HL-60 (cell line): ENCODE results near the gene AGPAT1.

ENCODE experiments used
- DNase-seq, 2 experiments: peaks; one replicate each; pipeline ENCODE4 v3.0.0-alpha.2; 2010 to 2020; ENCODE audit warnings: low read depth in 1 of 2, low spot score in 1 of 2
- H3K27ac ChIP-seq: fragments of 250-450 bp; sonication (Bioruptor Pico); replicated peaks from 2 replicates; pipeline ENCODE4 v1.5.1; 2020; ENCODE audit warnings: mild to moderate bottlenecking, moderate library complexity
- H3K27me3 ChIP-seq: fragments of 250-450 bp; sonication (Bioruptor Pico); 2 replicates; pipeline ENCODE4 v1.5.1; 2021; ENCODE audit warnings: mild to moderate bottlenecking, moderate library complexity; ENCODE audit not compliant: insufficient read depth, poor library complexity, severe bottlenecking
- H3K4me3 ChIP-seq: replicated peaks from 2 replicates; pipeline ENCODE4 v1.5.1; 2011; ENCODE audit warnings: mild to moderate bottlenecking, control low read depth, low read length; ENCODE audit not compliant: insufficient read depth
- GABPA ChIP-seq: IDR thresholded peaks from 2 replicates; pipeline ENCODE4 v1.6.1; 2012; ENCODE audit warnings: low read depth
- POLR2AphosphoS5 ChIP-seq: IDR thresholded peaks from 2 replicates; pipeline ENCODE4 v1.6.1; 2012; ENCODE audit warnings: low read depth
- SPI1 ChIP-seq: IDR thresholded peaks from 2 replicates; pipeline ENCODE4 v1.6.1; 2012; ENCODE audit warnings: low read depth, mild to moderate bottlenecking, borderline replicate concordance
- TF ChIP-seq, protein P1 (sequence below): IDR thresholded peaks from 2 replicates; pipeline ENCODE4 v1.6.1; 2012; ENCODE audit warnings: low read depth; ENCODE audit not compliant: insufficient replicate concordance
- TF ChIP-seq, protein P2 (sequence below): IDR thresholded peaks from one replicate; pipeline ENCODE4 v1.5.1; 2011; ENCODE audit warnings: low read length, control low read depth, inconsistent platforms; ENCODE audit not compliant: insufficient read depth

AGPAT1 gene

DNA sequence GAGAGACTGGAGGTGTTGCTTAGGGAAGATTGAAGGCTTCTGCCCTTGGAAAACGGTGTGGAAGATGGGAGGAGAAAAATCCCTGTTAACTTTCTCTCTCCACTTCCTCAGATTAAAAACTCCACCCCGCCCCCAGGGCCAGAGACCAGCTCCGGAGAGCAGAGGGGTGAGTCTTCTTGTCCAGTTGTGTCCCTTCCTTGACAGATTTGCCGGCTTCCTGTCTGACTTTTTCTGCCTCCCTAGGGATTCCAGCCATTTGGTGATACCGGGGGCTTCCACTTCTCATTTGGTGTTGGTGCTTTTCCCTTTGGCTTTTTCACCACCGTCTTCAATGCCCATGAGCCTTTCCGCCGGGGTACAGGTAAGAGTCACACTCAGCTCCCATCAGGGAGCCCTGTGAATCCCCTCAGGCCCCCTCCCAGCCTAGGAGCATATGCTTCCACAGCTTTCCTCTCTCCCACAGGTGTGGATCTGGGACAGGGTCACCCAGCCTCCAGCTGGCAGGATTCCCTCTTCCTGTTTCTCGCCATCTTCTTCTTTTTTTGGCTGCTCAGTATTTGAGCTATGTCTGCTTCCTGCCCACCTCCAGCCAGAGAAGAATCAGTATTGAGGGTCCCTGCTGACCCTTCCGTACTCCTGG, 4.0 kb upstream of the AGPAT1 start:
- TF ChIP-seq, protein P1, sequence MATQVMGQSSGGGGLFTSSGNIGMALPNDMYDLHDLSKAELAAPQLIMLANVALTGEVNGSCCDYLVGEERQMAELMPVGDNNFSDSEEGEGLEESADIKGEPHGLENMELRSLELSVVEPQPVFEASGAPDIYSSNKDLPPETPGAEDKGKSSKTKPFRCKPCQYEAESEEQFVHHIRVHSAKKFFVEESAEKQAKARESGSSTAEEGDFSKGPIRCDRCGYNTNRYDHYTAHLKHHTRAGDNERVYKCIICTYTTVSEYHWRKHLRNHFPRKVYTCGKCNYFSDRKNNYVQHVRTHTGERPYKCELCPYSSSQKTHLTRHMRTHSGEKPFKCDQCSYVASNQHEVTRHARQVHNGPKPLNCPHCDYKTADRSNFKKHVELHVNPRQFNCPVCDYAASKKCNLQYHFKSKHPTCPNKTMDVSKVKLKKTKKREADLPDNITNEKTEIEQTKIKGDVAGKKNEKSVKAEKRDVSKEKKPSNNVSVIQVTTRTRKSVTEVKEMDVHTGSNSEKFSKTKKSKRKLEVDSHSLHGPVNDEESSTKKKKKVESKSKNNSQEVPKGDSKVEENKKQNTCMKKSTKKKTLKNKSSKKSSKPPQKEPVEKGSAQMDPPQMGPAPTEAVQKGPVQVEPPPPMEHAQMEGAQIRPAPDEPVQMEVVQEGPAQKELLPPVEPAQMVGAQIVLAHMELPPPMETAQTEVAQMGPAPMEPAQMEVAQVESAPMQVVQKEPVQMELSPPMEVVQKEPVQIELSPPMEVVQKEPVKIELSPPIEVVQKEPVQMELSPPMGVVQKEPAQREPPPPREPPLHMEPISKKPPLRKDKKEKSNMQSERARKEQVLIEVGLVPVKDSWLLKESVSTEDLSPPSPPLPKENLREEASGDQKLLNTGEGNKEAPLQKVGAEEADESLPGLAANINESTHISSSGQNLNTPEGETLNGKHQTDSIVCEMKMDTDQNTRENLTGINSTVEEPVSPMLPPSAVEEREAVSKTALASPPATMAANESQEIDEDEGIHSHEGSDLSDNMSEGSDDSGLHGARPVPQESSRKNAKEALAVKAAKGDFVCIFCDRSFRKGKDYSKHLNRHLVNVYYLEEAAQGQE: no peak
- TF ChIP-seq SPI1 (no peak), POLR2AphosphoS5 (no peak), GABPA (no peak)
- TF ChIP-seq, protein P2, sequence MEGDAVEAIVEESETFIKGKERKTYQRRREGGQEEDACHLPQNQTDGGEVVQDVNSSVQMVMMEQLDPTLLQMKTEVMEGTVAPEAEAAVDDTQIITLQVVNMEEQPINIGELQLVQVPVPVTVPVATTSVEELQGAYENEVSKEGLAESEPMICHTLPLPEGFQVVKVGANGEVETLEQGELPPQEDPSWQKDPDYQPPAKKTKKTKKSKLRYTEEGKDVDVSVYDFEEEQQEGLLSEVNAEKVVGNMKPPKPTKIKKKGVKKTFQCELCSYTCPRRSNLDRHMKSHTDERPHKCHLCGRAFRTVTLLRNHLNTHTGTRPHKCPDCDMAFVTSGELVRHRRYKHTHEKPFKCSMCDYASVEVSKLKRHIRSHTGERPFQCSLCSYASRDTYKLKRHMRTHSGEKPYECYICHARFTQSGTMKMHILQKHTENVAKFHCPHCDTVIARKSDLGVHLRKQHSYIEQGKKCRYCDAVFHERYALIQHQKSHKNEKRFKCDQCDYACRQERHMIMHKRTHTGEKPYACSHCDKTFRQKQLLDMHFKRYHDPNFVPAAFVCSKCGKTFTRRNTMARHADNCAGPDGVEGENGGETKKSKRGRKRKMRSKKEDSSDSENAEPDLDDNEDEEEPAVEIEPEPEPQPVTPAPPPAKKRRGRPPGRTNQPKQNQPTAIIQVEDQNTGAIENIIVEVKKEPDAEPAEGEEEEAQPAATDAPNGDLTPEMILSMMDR: no peak
- H3K27ac ChIP-seq: no peak overlapping the region
- no peak for DNase-seq
- no peaks in the 10 kb centered on the region for H3K27me3 ChIP-seq
- no peak overlapping the region for H3K4me3 ChIP-seq

GRCh38 chr6:32178547-32179440, 2.9 kb upstream of the AGPAT1 start:
- DNase-seq: no peak
- peak overlapping the region; percentile 86 for H3K27ac ChIP-seq
- H3K4me3 ChIP-seq: peak overlapping the region; percentile 67
- no peaks in the 10 kb centered on the region for H3K27me3 ChIP-seq
- TF ChIP-seq, protein P1: no peak
- TF ChIP-seq SPI1 (no peak), POLR2AphosphoS5 (no peak; the same call in 1 of the 2 replicates), GABPA (no peak)
- TF ChIP-seq, protein P2: no peak

DNA sequence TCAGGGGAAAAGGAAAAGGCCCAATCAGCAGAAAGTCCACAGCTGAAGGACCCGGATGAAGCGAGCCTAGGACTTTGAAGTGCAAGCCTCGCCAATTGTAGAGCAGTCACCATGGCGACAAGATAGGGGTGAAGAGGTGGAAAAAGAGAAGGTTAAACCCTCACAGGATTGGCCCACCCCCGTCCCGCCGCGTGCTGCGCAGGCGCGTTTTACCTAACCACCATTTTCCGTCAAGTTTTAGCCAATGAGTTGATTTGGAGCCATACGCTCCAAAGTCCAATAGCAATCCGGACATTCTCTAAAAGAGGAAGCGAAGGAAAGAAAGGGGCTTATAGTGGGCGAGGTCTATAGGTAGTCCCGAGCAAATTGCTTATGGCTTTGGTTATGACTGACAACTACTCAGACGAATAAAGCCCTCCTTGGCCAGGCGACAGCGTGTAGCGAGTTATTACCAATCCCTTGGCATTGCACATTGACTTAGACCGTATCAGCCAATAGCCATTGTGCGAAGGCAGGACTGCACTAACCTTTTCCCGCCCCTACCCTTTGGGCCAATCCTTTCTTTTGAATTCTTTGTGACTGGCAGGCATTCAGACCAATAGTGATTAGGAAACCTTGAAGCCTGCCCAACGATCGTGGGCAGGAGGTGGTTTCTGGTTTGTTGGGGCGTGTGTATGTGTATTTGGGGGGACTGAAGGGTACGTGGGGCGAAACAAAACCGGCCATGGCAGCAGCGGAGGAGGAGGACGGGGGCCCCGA, 2.1 kb upstream of the AGPAT1 start, which contains the start of gene RNF5:
Gene RNF5, plus strand, starts transcription at position 618 of the 759 bp plus-strand sequence. Its CDS starts 107 bp downstream, at position 725.
- peak; percentile 97 to 100 for DNase-seq
- TF ChIP-seq POLR2AphosphoS5: no peak
- TF ChIP-seq SPI1: peak; percentile 95

More for the DNA sequence above, 2.1 kb upstream of the AGPAT1 start, which contains the start of gene RNF5:
- peak within 1 kb of the TSS; percentile 86 for H3K27ac ChIP-seq
- H3K4me3 ChIP-seq: peak within 1 kb of the TSS; percentile 67
- no peaks in the 10 kb centered on the region for H3K27me3 ChIP-seq
